Measurements from ENCODE around the gene TJP2.

GRCh38 chr9:69317894-69318293, 143.8 kb downstream of the TJP2 start:
- no peak for TF ChIP-seq CTCF (IDR thresholded peaks at IDR 0.05)
- TF ChIP-seq POLR2A (IDR thresholded peaks at IDR 0.05) = no peak
- TF ChIP-seq EP300 (IDR thresholded peaks at IDR 0.05) = no peak
- no peak for TF ChIP-seq POLR2AphosphoS5 (IDR thresholded peaks at IDR 0.05)
